ENCODE data around the gene BCKDHA.

BCKDHA gene

DNA sequence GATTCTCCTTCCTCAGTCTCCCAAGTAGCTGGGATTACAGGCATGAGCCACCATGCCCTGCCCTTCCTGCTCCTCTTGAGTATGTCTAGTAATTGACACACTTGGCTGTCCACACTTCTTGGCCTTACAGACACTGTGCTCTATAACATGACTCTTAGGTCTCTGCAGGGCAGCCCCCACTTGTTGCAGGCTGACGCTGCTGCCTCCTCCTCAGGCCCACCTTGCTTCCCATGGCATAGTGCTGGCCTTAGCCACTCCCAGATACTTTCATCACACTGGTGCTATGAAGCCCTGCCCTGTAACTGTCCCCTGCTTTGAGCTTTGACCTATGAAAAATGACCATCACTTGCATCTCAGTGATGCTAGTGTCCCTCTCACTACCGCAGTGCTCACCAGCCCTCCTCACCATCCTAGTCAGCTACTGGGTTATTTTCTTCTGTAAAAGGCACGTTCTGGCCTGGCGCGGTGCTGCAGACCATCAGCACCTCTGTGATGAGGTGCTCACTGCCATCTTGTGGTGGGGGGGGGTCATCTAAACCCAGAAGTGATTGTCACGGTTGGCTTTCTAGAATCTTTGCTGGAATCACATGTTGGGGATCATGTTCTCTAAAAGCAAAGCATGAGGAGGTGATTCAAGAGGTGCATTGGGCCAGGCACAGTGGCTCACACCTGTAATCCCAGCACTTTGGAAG, 55.1 kb downstream of the BCKDHA start:
- Histone ChIP-seq H2BK120ac (ENCODE audit: insufficient read depth, low read length, poor library complexity) (no peak overlapping the region), H4K8ac (ENCODE audit: low read depth, low read length) (no peak overlapping the region), H3K27ac (ENCODE audit: low read depth, low read length) (no peak overlapping the region), H3K4me1 (ENCODE audit: control insufficient read depth in 1 of 2, insufficient read depth in 2 of 2, low read length in 2 of 2) (no peaks in the 10 kb centered on the region), H3K79me1 (ENCODE audit: low read length) (no peaks in the 10 kb centered on the region), H3K23ac (ENCODE audit: low read length) (no peak overlapping the region), H3K4ac (ENCODE audit: low read depth, low read length) (no peak overlapping the region), H3K79me2 (ENCODE audit: control insufficient read depth, insufficient read depth, low read length, poor library complexity) (no peaks in the 10 kb centered on the region), H4K91ac (ENCODE audit: low read depth, low read length) (no peak overlapping the region), H3K4me3 (ENCODE audit: low read depth, low read length) (no peak overlapping the region), H3K9me3 (ENCODE audit: insufficient read depth, low read depth, low read length) (no peaks in the 10 kb centered on the region), H3K27me3 (ENCODE audit: insufficient read depth, low read length) (no peaks in the 10 kb centered on the region), H3K18ac (ENCODE audit: low read length) (no peak overlapping the region), H2BK5ac (ENCODE audit: low read depth, low read length, poor library complexity) (no peak overlapping the region), H4K12ac (ENCODE audit: low read depth, low read length) (no peak overlapping the region), H2AFZ (ENCODE audit: insufficient read depth, low read length, poor library complexity) (no peak overlapping the region), H3K36me3 (ENCODE audit: control insufficient read depth in 1 of 2, insufficient read depth in 2 of 2, low read length in 2 of 2) (no peaks in the 10 kb centered on the region), H3K4me2 (ENCODE audit: low read length) (no peak overlapping the region), H2AK5ac (ENCODE audit: low read length) (no peak overlapping the region), H3K9ac (ENCODE audit: low read length) (no peak overlapping the region), H2BK12ac (ENCODE audit: low read length) (no peak overlapping the region), H3K14ac (ENCODE audit: low read length) (no peak overlapping the region)
- no CpG with 5 or more reads among the region's 6 CpGs for WGBS (ENCODE audit: extremely low coverage, insufficient coverage, insufficient read length)
- no peak for DNase-seq

DNA sequence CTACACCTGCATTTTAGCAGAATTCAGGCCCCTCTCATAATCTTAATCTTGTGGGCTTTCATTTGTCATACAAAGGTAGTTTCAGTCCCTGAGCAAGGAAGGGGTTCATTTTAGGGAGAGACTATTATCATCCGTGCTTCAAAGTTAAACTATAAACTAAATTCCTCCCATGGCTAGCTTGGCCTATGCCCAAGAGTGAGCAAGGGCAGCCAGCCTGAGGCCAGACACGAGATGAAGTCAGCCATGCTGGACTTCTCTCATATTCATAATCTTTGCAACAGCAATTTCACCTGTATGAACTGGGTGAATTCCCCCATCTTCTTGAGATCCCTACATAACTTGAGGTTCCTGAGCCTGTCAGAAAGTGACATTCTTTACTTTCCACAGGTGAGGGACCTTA, 58.3 kb downstream of the BCKDHA start:
- H3K4me1 ChIP-seq (ENCODE audit: control insufficient read depth in 1 of 2, insufficient read depth in 2 of 2, low read length in 2 of 2) = no peaks in the 10 kb centered on the region
- no peaks in the 10 kb centered on the region for H3K79me1 ChIP-seq (ENCODE audit: low read length)
- H3K4me2 ChIP-seq (ENCODE audit: low read length) = no peak overlapping the region
- H4K8ac ChIP-seq (ENCODE audit: low read depth, low read length) = no peak overlapping the region
- no peak overlapping the region for H3K18ac ChIP-seq (ENCODE audit: low read length)
- no peak overlapping the region for H3K9ac ChIP-seq (ENCODE audit: low read length)
- H2AK5ac ChIP-seq (ENCODE audit: low read length) = no peak overlapping the region
- no peak overlapping the region for H4K12ac ChIP-seq (ENCODE audit: low read depth, low read length)
- no peaks in the 10 kb centered on the region for H3K27me3 ChIP-seq (ENCODE audit: insufficient read depth, low read length)
- H3K9me3 ChIP-seq (ENCODE audit: insufficient read depth, low read depth, low read length) = no peaks in the 10 kb centered on the region
- H3K23ac ChIP-seq (ENCODE audit: low read length) = no peak overlapping the region
- no peak overlapping the region for H3K14ac ChIP-seq (ENCODE audit: low read length)
- no peaks in the 10 kb centered on the region for H3K36me3 ChIP-seq (ENCODE audit: control insufficient read depth in 1 of 2, insufficient read depth in 2 of 2, low read length in 2 of 2)
- no CpG with 5 or more reads among the region's 2 CpGs for WGBS (ENCODE audit: extremely low coverage, insufficient coverage, insufficient read length)
- no peak overlapping the region for H3K4me3 ChIP-seq (ENCODE audit: low read depth, low read length)
- H2BK120ac ChIP-seq (ENCODE audit: insufficient read depth, low read length, poor library complexity) = no peak overlapping the region
- no peak overlapping the region for H4K91ac ChIP-seq (ENCODE audit: low read depth, low read length)
- no peak for DNase-seq
- no peak overlapping the region for H2AFZ ChIP-seq (ENCODE audit: insufficient read depth, low read length, poor library complexity)
- no peak overlapping the region for H3K4ac ChIP-seq (ENCODE audit: low read depth, low read length)
- H3K79me2 ChIP-seq (ENCODE audit: control insufficient read depth, insufficient read depth, low read length, poor library complexity) = no peaks in the 10 kb centered on the region
- no peak overlapping the region for H2BK5ac ChIP-seq (ENCODE audit: low read depth, low read length, poor library complexity)
- no peak overlapping the region for H3K27ac ChIP-seq (ENCODE audit: low read depth, low read length)
- H2BK12ac ChIP-seq (ENCODE audit: low read length) = no peak overlapping the region

- H4K12ac ChIP-seq (ENCODE audit: low read depth, low read length) = no peak overlapping the region
- H3K4me1 ChIP-seq (ENCODE audit: control insufficient read depth in 1 of 2, insufficient read depth in 2 of 2, low read length in 2 of 2) = no peaks in the 10 kb centered on the region
- no peaks in the 10 kb centered on the region for H3K36me3 ChIP-seq (ENCODE audit: control insufficient read depth in 1 of 2, insufficient read depth in 2 of 2, low read length in 2 of 2)
- no peak overlapping the region for H3K4me3 ChIP-seq (ENCODE audit: low read depth, low read length)
- no peak overlapping the region for H2AK5ac ChIP-seq (ENCODE audit: low read length)
- no peak overlapping the region for H3K14ac ChIP-seq (ENCODE audit: low read length)
- no peak overlapping the region for H2AFZ ChIP-seq (ENCODE audit: insufficient read depth, low read length, poor library complexity)
- H3K4me2 ChIP-seq (ENCODE audit: low read length) = no peak overlapping the region
- no peak for DNase-seq
- WGBS (ENCODE audit: extremely low coverage, insufficient coverage, insufficient read length) = no CpG with 5 or more reads among the region's 7 CpGs
- H3K79me2 ChIP-seq (ENCODE audit: control insufficient read depth, insufficient read depth, low read length, poor library complexity) = no peaks in the 10 kb centered on the region
- H3K27me3 ChIP-seq (ENCODE audit: insufficient read depth, low read length) = no peaks in the 10 kb centered on the region
- no peaks in the 10 kb centered on the region for H3K79me1 ChIP-seq (ENCODE audit: low read length)
- no peak overlapping the region for H2BK12ac ChIP-seq (ENCODE audit: low read length)
- H3K18ac ChIP-seq (ENCODE audit: low read length) = no peak overlapping the region
- no peak overlapping the region for H2BK120ac ChIP-seq (ENCODE audit: insufficient read depth, low read length, poor library complexity)
- no peak overlapping the region for H4K8ac ChIP-seq (ENCODE audit: low read depth, low read length)
- H3K4ac ChIP-seq (ENCODE audit: low read depth, low read length) = no peak overlapping the region
- H3K9ac ChIP-seq (ENCODE audit: low read length) = no peak overlapping the region
- H3K9me3 ChIP-seq (ENCODE audit: insufficient read depth, low read depth, low read length) = no peaks in the 10 kb centered on the region
- H2BK5ac ChIP-seq (ENCODE audit: low read depth, low read length, poor library complexity) = no peak overlapping the region
- H3K27ac ChIP-seq (ENCODE audit: low read depth, low read length) = no peak overlapping the region
- no peak overlapping the region for H3K23ac ChIP-seq (ENCODE audit: low read length)
- H4K91ac ChIP-seq (ENCODE audit: low read depth, low read length) = no peak overlapping the region
Measured at GRCh38 chr19:41456342-41456918, 58.8 kb downstream of the BCKDHA start.

DNA sequence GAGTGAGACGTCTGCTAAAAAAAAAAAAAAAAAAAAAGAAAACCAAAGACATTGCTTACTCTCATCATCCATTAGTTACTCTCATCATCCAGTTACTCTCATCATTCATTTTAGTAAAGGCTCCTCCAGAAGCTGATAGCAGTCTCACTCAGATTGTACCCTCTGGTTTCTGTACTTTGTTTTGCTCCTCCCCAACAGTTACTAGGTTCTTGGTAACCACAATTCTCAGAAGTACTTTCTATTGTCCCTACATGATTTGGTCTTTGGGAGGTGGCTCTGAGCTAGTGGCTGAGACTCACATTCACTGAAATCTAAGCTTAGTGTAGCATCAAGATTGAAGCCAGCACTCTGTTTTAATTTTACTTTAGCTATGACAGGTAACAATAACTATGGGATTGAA, 59.6 kb downstream of the BCKDHA start:
- no peak overlapping the region for H3K18ac ChIP-seq (ENCODE audit: low read length)
- H2BK5ac ChIP-seq (ENCODE audit: low read depth, low read length, poor library complexity) = no peak overlapping the region
- no peak overlapping the region for H4K91ac ChIP-seq (ENCODE audit: low read depth, low read length)
- H2AK5ac ChIP-seq (ENCODE audit: low read length) = no peak overlapping the region
- H3K36me3 ChIP-seq (ENCODE audit: control insufficient read depth in 1 of 2, insufficient read depth in 2 of 2, low read length in 2 of 2) = no peaks in the 10 kb centered on the region
- H4K12ac ChIP-seq (ENCODE audit: low read depth, low read length) = no peak overlapping the region
- H2AFZ ChIP-seq (ENCODE audit: insufficient read depth, low read length, poor library complexity) = no peak overlapping the region
- no peaks in the 10 kb centered on the region for H3K79me2 ChIP-seq (ENCODE audit: control insufficient read depth, insufficient read depth, low read length, poor library complexity)
- H3K27me3 ChIP-seq (ENCODE audit: insufficient read depth, low read length) = no peaks in the 10 kb centered on the region
- H3K23ac ChIP-seq (ENCODE audit: low read length) = no peak overlapping the region
- H3K9ac ChIP-seq (ENCODE audit: low read length) = no peak overlapping the region
- H3K4ac ChIP-seq (ENCODE audit: low read depth, low read length) = no peak overlapping the region
- no peaks in the 10 kb centered on the region for H3K79me1 ChIP-seq (ENCODE audit: low read length)
- no peak for DNase-seq
- no peak overlapping the region for H4K8ac ChIP-seq (ENCODE audit: low read depth, low read length)
- H3K27ac ChIP-seq (ENCODE audit: low read depth, low read length) = no peak overlapping the region
- WGBS (ENCODE audit: extremely low coverage, insufficient coverage, insufficient read length) = no CpG with 5 or more reads among the region's 1 CpG
- H3K4me2 ChIP-seq (ENCODE audit: low read length) = no peak overlapping the region
- no peak overlapping the region for H3K4me3 ChIP-seq (ENCODE audit: low read depth, low read length)
- H3K4me1 ChIP-seq (ENCODE audit: control insufficient read depth in 1 of 2, insufficient read depth in 2 of 2, low read length in 2 of 2) = no peaks in the 10 kb centered on the region
- H3K14ac ChIP-seq (ENCODE audit: low read length) = no peak overlapping the region
- no peaks in the 10 kb centered on the region for H3K9me3 ChIP-seq (ENCODE audit: insufficient read depth, low read depth, low read length)
- no peak overlapping the region for H2BK12ac ChIP-seq (ENCODE audit: low read length)
- no peak overlapping the region for H2BK120ac ChIP-seq (ENCODE audit: insufficient read depth, low read length, poor library complexity)

Measured in trophoblast cell (in vitro differentiated cells and primary cell).